CD4-positive, CD25-positive, alpha-beta regulatory T cell (primary cell): ENCODE results near the gene MXI1. TPM values are rescaled to one million over a fixed set of nuclear protein-coding genes. Genes with fewer than 3 reads are reported as not detected.

Experiments used
- ATAC-seq, 2 donors: fragments of 150-1000 bp; cut with Tn5 transposase; one replicate each; pipeline ENCODE4 v1.10.0; 2021; ENCODE audit warnings: low read depth in 2 of 2, moderate number of reproducible peaks in 2 of 2, moderate library complexity in 1 of 2
- DNase-seq, 3 donors: peaks; one replicate each; pipeline versions ENCODE4 v3.0.0 to v3.0.0-alpha.2; 2012 to 2022; ENCODE audit warnings: mixed read lengths in 1 of 3
- H3K27ac ChIP-seq: one replicate; pipeline ENCODE4 v1.7.0; 2013; ENCODE audit warnings: mild to moderate bottlenecking, low read length; ENCODE audit not compliant: insufficient read depth, poor library complexity, severe bottlenecking
- H3K27me3 ChIP-seq: one replicate; pipeline ENCODE4 v1.7.0; 2013; ENCODE audit warnings: low read length; ENCODE audit not compliant: control insufficient read depth, insufficient read depth
- H3K36me3 ChIP-seq: one replicate; pipeline ENCODE4 v1.7.0; 2013; ENCODE audit warnings: mild to moderate bottlenecking, low read length, moderate library complexity; ENCODE audit not compliant: control insufficient read depth, insufficient read depth
- H3K4me1 ChIP-seq: 2 replicates; pipeline ENCODE4 v1.7.0; 2013; ENCODE audit warnings: mild to moderate bottlenecking, low read length; ENCODE audit not compliant: insufficient read depth, control insufficient read depth, poor library complexity, severe bottlenecking
- H3K4me3 ChIP-seq: one replicate; pipeline ENCODE4 v1.7.0; 2013; ENCODE audit warnings: low read depth, mild to moderate bottlenecking, low read length, moderate library complexity
- H3K9me3 ChIP-seq, 2 experiments: 1 replicate in 1 of 2; 2 replicates in 1 of 2; pipeline ENCODE4 v1.7.0; 2013; ENCODE audit warnings: low read length in 2 of 2, mild to moderate bottlenecking in 1 of 2, moderate library complexity in 1 of 2; ENCODE audit not compliant: control insufficient read depth in 2 of 2
- H3K27ac Mint-ChIP-seq, 3 donors: one replicate each; pipeline ENCODE4 v1.8.0; 2020 to 2022; ENCODE audit warnings: mild to moderate bottlenecking in 3 of 3, mixed read lengths in 3 of 3, moderate library complexity in 2 of 3
- H3K27me3 Mint-ChIP-seq: one replicate; pipeline ENCODE4 v1.8.0; 2022; ENCODE audit warnings: mild to moderate bottlenecking, mixed read lengths
- H3K36me3 Mint-ChIP-seq: one replicate; pipeline ENCODE4 v1.8.0; 2020; ENCODE audit warnings: mixed read lengths
- H3K4me1 Mint-ChIP-seq, 4 donors: one replicate each; pipeline ENCODE4 v1.8.0; 2020 to 2022; ENCODE audit warnings: mixed read lengths in 4 of 4, mild to moderate bottlenecking in 1 of 4
- H3K4me3 Mint-ChIP-seq, 4 donors: one replicate each; pipeline ENCODE4 v1.8.0; 2020 to 2022; ENCODE audit warnings: mild to moderate bottlenecking in 4 of 4, mixed read lengths in 4 of 4, moderate library complexity in 3 of 4
- H3K9me3 Mint-ChIP-seq, 7 donors: one replicate each; pipeline ENCODE4 v1.8.0; 2020 to 2022; ENCODE audit warnings: mixed read lengths in 7 of 7, mild to moderate bottlenecking in 3 of 7, moderate library complexity in 2 of 7
- polyA plus RNA-seq, 4 donors: library from polyadenylated mRNA; unstranded; fragments of 300-500 nt; fragmentation: Illumina TruSeq; gene quantifications; one replicate each; pipeline ENCODE4 v1.2.3, GENCODE V29; 2021
- total RNA-seq: library from RNA; stranded (reverse); gene quantifications from one replicate; pipeline ENCODE4 v1.2.3, GENCODE V29; 2022

MXI1 gene
- total and polyA plus RNA-seq, 5 donors from 2014 or later: 34.2 to 56.8 (median 42.9) TPM

DNA sequence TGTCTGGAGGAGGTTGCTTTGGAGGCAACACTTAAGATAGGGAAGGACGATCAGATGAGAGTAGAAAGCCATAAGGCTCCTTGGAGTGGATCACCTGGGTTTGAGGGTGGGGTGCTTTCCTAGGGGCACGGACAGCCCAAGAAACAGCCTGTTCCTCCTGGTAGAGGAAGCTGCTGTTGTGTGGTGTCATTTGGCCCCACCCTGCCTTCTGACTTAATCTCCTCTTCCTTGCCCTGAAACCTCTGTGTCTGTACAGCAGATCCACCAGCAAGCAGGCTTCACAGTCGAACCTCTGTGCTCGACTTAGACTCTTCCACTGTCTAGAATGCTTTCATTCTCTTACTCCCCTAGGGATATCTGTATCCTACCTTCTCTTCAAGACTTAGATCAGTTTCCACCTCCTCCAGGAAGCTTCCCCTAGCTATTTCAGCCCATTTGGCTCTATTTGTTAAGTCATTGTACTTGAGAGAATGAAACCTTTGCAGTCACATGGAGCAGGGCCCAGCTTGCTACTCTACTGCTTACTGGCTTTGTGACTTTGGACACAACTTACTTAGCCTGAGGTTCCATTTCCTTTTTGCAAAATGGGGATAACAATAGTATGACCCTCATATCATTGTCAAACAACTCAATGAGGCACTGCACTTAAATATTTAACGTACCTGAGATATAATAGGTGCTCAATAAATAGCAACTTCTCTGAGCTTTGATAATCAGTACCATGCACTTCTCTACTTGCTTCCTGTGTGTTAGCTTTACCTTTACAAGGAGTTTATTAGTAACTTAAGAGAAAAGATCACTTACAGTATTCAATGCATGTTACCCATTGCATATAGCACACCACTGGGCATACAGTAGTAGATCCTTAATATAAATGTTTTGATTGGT lies 5.0 kb downstream of the MXI1 start:
- H3K27ac Mint-ChIP-seq: peak overlapping the region; percentile 98 to 99 (median 99)
- Histone ChIP-seq H3K4me3 (peak overlapping the region; percentile 88), H3K27me3 (no peaks in the 10 kb centered on the region), H3K9me3 (no peaks in the 10 kb centered on the region), H3K27ac (peak overlapping the region; percentile 94), H3K36me3 (no peaks in the 10 kb centered on the region), H3K4me1 (peaks cover 51% of the 10 kb centered on the region)
- H3K9me3 Mint-ChIP-seq: no peaks in the 10 kb centered on the region
- H3K36me3 Mint-ChIP-seq: no peaks in the 10 kb centered on the region
- H3K4me3 Mint-ChIP-seq: peak overlapping the region; percentile 89 to 99 (median 98)
- H3K4me1 Mint-ChIP-seq: peaks cover 15 to 55% (median 28%) of the 10 kb centered on the region in 4 donors
- peaks cover 8% of the 10 kb centered on the region for H3K27me3 Mint-ChIP-seq
- ATAC-seq (peak; percentile 30 to 42), DNase-seq (peak; percentile 31 to 90 (median 69))

DNA sequence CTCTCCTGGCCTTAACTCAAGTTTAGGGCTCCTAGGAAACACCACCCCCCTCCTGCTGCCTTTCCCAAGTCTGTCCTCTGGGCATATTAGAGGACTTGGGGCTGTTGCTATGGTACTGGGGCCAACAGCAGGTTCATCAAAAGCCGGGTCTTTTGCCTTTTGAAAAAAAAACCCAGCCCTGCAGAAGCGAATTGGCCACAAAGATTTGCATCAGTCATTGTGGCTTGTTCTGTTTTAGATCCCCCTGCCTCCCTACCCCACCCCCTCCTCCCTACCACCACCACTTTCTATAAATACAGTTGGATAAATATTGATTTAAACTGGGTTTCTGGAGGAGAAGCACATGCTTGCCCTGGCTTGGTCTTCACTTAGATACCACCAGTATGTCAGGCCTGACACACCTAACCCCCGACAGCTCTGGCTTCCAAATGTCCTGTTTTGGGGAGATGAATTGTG lies 7.0 kb downstream of the MXI1 start:
- H3K36me3 ChIP-seq: no peaks in the 10 kb centered on the region
- Mint-ChIP-seq H3K27ac (peak overlapping the region in 1 of 3 donors; percentile 14), H3K4me3 (no peak overlapping the region), H3K36me3 (no peaks in the 10 kb centered on the region), H3K27me3 (peaks cover 7% of the 10 kb centered on the region), H3K9me3 (no peaks in the 10 kb centered on the region), H3K4me1 (peaks cover 15 to 56% (median 26%) of the 10 kb centered on the region in 4 donors)
- DNase-seq: peak in 1 of 3 donors; percentile 41
- H3K27me3 ChIP-seq: no peaks in the 10 kb centered on the region
- peaks cover 37% of the 10 kb centered on the region for H3K4me1 ChIP-seq
- H3K4me3 ChIP-seq: no peak overlapping the region
- H3K9me3 ChIP-seq: no peaks in the 10 kb centered on the region
- H3K27ac ChIP-seq: no peak overlapping the region
- no peak for ATAC-seq

DNA sequence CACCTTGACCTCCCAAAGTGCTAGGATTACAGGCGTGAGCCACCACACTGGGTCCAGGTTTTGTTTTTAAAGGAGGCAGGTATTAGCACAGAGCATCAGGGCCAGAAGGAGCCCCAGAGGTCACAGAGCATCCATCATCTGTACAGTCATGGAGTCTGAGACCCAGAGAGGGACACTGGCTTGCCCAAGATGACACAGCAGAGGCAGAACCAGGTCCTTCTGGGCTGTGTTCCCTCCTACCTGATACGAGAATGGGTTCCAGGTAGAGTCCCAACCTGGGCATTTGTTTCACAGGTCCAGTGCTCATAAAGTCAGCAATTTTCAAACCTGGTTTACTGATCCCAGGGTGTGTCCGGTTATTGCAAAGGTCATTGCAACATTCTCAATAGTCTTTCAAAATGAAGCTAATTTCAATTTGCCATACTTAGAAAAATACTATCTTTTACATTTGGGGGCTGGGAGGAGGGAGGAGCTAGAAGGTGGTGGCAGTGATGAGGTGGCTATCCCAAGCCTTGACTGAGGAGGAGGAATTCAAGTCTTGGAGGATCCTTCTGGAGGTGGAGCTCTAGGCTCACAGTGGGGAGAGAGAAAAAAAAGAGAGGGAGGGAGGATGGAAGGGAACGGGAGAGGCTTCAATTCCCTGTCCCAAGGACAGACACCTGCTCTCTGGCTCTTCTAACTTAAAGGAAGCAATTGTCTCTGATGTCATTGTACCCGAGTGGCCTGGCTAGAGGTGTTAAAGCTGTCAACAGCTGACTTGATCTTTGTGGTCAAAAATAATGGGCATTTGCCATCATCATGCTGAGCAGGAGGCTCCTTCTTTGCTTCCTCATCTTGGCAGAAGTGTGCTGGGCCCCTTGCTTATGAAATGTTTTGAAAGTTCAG lies 8.1 kb downstream of the MXI1 start:
- H3K27me3 Mint-ChIP-seq: peaks cover 7% of the 10 kb centered on the region
- H3K4me1 Mint-ChIP-seq: peaks cover 15 to 59% (median 28%) of the 10 kb centered on the region in 4 donors
- Histone ChIP-seq H3K4me3 (no peak overlapping the region), H3K9me3 (no peaks in the 10 kb centered on the region), H3K27ac (no peak overlapping the region), H3K27me3 (no peaks in the 10 kb centered on the region), H3K4me1 (peaks cover 33% of the 10 kb centered on the region), H3K36me3 (no peaks in the 10 kb centered on the region)
- DNase-seq (no peak), ATAC-seq (no peak)
- no peaks in the 10 kb centered on the region for H3K36me3 Mint-ChIP-seq
- H3K9me3 Mint-ChIP-seq: no peaks in the 10 kb centered on the region
- H3K4me3 Mint-ChIP-seq: peak overlapping the region in 2 of 4 donors; percentile 4 to 58
- peak overlapping the region in 2 of 3 donors; percentile 10 to 75 for H3K27ac Mint-ChIP-seq

DNA sequence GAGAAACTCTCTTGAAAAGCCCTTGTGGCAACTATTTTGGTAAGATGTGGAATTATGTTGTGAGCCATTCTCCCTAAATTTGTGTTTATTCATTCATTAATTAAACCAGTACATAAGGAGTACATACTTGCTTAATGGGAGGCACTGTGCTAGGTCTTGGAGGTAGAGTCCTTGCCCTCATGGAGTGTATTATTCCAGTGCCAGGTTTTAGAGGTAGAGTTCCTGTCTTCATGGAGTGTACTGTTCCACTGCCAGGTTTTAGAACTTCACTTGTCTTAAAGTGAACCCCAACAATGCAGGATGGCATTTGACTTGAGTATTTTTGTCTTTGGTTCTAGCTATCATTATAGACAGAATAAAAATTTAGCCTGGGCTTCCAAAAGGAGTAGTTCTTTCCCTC lies 8.8 kb downstream of the MXI1 start:
- H3K4me1 Mint-ChIP-seq: peaks cover 15 to 62% (median 28%) of the 10 kb centered on the region in 4 donors
- H3K4me1 ChIP-seq: peaks cover 32% of the 10 kb centered on the region
- H3K9me3 ChIP-seq: no peaks in the 10 kb centered on the region
- H3K36me3 Mint-ChIP-seq: no peaks in the 10 kb centered on the region
- ATAC-seq (no peak), DNase-seq (no peak)
- peaks cover 2% of the 10 kb centered on the region for H3K27me3 Mint-ChIP-seq
- no peaks in the 10 kb centered on the region for H3K36me3 ChIP-seq
- no peak overlapping the region for H3K4me3 ChIP-seq
- H3K27ac ChIP-seq: no peak overlapping the region
- peak overlapping the region in 2 of 4 donors; percentile 4 to 58 for H3K4me3 Mint-ChIP-seq
- no peaks in the 10 kb centered on the region for H3K9me3 Mint-ChIP-seq
- no peaks in the 10 kb centered on the region for H3K27me3 ChIP-seq
- peak overlapping the region in 1 of 3 donors; percentile 10 for H3K27ac Mint-ChIP-seq

- no peaks in the 10 kb centered on the region for H3K36me3 ChIP-seq
- no peak for ATAC-seq
- Mint-ChIP-seq H3K4me3 (no peak overlapping the region), H3K27me3 (no peaks in the 10 kb centered on the region), H3K36me3 (no peaks in the 10 kb centered on the region), H3K9me3 (peaks cover 0 to 1% (median 0%) of the 10 kb centered on the region in 7 donors), H3K27ac (no peak overlapping the region), H3K4me1 (peaks cover 9 to 62% (median 29%) of the 10 kb centered on the region in 4 donors)
- H3K9me3 ChIP-seq: no peaks in the 10 kb centered on the region
- no peak overlapping the region for H3K4me3 ChIP-seq
- H3K27ac ChIP-seq: no peak overlapping the region
- H3K4me1 ChIP-seq: peaks cover 32% of the 10 kb centered on the region
- no peaks in the 10 kb centered on the region for H3K27me3 ChIP-seq
- no peak for DNase-seq
Observed at GRCh38 chr10:110216942-110217661, 9.7 kb downstream of the MXI1 start.

GRCh38 chr10:110217662-110218008 lies 10.2 kb downstream of the MXI1 start:
- Histone ChIP-seq H3K4me1 (peaks cover 32% of the 10 kb centered on the region), H3K9me3 (no peaks in the 10 kb centered on the region), H3K27ac (no peak overlapping the region), H3K27me3 (no peaks in the 10 kb centered on the region), H3K36me3 (no peaks in the 10 kb centered on the region), H3K4me3 (no peak overlapping the region)
- Mint-ChIP-seq H3K27me3 (no peaks in the 10 kb centered on the region), H3K4me1 (peaks cover 4 to 62% (median 28%) of the 10 kb centered on the region in 4 donors), H3K36me3 (no peaks in the 10 kb centered on the region), H3K9me3 (peaks cover 0 to 1% (median 0%) of the 10 kb centered on the region in 7 donors), H3K4me3 (peak overlapping the region in 1 of 4 donors; percentile 32), H3K27ac (no peak overlapping the region)
- DNase-seq: no peak
- no peak for ATAC-seq

- Histone ChIP-seq H3K27me3 (no peaks in the 10 kb centered on the region), H3K9me3 (no peaks in the 10 kb centered on the region), H3K4me3 (no peak overlapping the region), H3K27ac (no peak overlapping the region), H3K36me3 (no peaks in the 10 kb centered on the region), H3K4me1 (peaks cover 27% of the 10 kb centered on the region)
- Mint-ChIP-seq H3K27ac (no peak overlapping the region), H3K36me3 (no peaks in the 10 kb centered on the region), H3K9me3 (peaks cover 0 to 1% (median 0%) of the 10 kb centered on the region in 7 donors), H3K4me1 (peaks cover 0 to 58% (median 22%) of the 10 kb centered on the region in 4 donors), H3K4me3 (peak overlapping the region in 1 of 4 donors; percentile 47), H3K27me3 (peaks cover 4% of the 10 kb centered on the region)
- DNase-seq (no peak), ATAC-seq (no peak)
Observed at GRCh38 chr10:110218632-110219031, 11.2 kb downstream of the MXI1 start.
